D721Med (cell line): ENCODE measurements around the gene MOXD1.
"Not testable (repeated sequence)": the region's sequence is repeated elsewhere in the genome, so short reads cannot be mapped to it uniquely, and the experiment has no call there.

Source experiments
- DNase-seq: peaks from one replicate; pipeline ENCODE4 v3.0.0; 2011; ENCODE audit warnings: low spot score; ENCODE audit not compliant: insufficient read length
- FAIRE-seq: peaks from 2 replicates; lab custom pipeline; 2011; peaks lifted over from hg19 to GRCh38; lab: Jason Lieb, UNC
- TF ChIP-seq, protein P1 (sequence below): IDR thresholded peaks from 2 replicates; pipeline ENCODE4 v1.5.1; 2012; ENCODE audit warnings: mild to moderate bottlenecking, control low read depth; ENCODE audit not compliant: insufficient read depth; ENCODE audit errors: missing control alignments

The MOXD1 gene

GRCh38 chr6:132282696-132283095 is 118.6 kb downstream of the MOXD1 start:
- no peak for FAIRE-seq
- TF ChIP-seq, protein P1, sequence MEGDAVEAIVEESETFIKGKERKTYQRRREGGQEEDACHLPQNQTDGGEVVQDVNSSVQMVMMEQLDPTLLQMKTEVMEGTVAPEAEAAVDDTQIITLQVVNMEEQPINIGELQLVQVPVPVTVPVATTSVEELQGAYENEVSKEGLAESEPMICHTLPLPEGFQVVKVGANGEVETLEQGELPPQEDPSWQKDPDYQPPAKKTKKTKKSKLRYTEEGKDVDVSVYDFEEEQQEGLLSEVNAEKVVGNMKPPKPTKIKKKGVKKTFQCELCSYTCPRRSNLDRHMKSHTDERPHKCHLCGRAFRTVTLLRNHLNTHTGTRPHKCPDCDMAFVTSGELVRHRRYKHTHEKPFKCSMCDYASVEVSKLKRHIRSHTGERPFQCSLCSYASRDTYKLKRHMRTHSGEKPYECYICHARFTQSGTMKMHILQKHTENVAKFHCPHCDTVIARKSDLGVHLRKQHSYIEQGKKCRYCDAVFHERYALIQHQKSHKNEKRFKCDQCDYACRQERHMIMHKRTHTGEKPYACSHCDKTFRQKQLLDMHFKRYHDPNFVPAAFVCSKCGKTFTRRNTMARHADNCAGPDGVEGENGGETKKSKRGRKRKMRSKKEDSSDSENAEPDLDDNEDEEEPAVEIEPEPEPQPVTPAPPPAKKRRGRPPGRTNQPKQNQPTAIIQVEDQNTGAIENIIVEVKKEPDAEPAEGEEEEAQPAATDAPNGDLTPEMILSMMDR, result no peak

GRCh38 chr6:132280436-132280835 is 120.8 kb downstream of the MOXD1 start:
- DNase-seq (no peak), FAIRE-seq (no peak)
- TF ChIP-seq, protein P1, result no peak

More at GRCh38 chr6:132282696-132283095, 118.6 kb downstream of the MOXD1 start:
- DNase-seq, result no peak

- TF ChIP-seq, protein P1, result peak; percentile 64
- FAIRE-seq, result no peak
Measured at GRCh38 chr6:132279592-132280139, 121.6 kb downstream of the MOXD1 start.

GRCh38 chr6:132275066-132275970 is 126.0 kb downstream of the MOXD1 start:
- DNase-seq (no peak), FAIRE-seq (no peak)
- TF ChIP-seq, protein P1, result no peak

More at GRCh38 chr6:132279592-132280139, 121.6 kb downstream of the MOXD1 start:
- no peak for DNase-seq

DNA sequence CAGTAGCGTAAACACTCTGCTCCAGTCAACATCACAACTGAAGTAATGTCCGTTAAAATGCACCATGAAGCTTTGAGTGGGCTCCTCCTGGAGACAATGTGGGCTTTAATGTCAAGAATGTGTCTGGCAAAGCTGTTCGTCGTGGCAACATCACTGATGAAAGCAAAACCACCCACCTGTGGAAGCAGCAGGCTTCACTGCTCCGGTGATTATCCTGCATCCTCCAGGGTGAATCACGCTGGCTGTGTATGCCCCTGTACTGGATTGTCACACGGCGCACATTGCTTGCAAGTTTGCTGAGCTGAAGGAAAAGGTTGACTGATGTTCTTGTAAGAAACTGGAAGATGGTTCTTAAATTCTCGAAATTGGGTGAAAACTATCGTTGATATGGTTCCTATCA is 128.5 kb downstream of the MOXD1 start:
- DNase-seq, result no peak
- FAIRE-seq, result no peak
- TF ChIP-seq, protein P1, result no peak

DNA sequence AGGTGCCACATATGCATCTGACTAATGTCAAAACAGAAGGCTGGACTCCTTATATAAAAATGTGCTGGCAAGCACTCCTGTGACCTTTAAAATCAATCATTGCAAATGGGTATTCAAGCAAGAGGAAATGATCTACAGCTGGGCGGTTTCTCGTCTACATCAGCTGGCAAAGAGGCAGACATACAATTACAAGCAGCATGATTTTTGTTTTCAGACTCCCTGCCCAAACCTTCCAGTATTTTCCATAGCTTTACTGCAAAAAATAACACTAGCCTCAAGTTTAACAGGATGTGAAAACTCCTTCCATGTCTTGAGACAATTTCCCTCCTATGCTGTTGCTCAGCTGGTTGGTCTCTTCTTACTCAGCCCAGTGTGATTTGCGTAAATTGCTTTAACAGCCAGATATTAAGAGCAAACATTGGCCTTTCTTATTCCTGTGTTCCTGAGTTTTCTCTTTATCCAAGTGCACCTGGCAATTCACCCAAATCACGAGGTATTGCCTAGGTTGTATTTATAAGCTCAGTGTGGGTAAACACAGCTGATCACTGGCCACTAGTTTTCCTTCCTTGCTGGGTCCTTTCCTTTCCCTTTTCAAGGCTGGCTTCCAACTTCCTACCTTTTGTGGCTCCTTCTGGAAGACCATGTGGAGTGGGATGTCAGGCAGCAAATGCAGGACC is 130.4 kb downstream of the MOXD1 start:
- FAIRE-seq (no peak), DNase-seq (no peak)
- TF ChIP-seq, protein P1, result no peak

- not testable (repeated sequence) for DNase-seq, FAIRE-seq
Measured at GRCh38 chr6:132268666-132269065, 132.6 kb downstream of the MOXD1 start.
